Fibroblast of skin of right quadriceps (primary cell): ENCODE measurements around the gene RFT1.

Source experiments
- DNase-seq: peaks from one replicate; pipeline ENCODE4 v3.0.0-alpha.2; 2013

Gene RFT1, protein sequence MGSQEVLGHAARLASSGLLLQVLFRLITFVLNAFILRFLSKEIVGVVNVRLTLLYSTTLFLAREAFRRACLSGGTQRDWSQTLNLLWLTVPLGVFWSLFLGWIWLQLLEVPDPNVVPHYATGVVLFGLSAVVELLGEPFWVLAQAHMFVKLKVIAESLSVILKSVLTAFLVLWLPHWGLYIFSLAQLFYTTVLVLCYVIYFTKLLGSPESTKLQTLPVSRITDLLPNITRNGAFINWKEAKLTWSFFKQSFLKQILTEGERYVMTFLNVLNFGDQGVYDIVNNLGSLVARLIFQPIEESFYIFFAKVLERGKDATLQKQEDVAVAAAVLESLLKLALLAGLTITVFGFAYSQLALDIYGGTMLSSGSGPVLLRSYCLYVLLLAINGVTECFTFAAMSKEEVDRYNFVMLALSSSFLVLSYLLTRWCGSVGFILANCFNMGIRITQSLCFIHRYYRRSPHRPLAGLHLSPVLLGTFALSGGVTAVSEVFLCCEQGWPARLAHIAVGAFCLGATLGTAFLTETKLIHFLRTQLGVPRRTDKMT

GRCh38 chr3:53130179-53131061 lies at the start of gene RFT1:
TSS of gene RFT1 (minus strand) at chr3:53130435. CDS start at chr3:53130400, 35 bp downstream.
- DNase-seq = peak; percentile 96

- no peak for DNase-seq
These were observed 49.3 kb upstream of the RFT1 start for GRCh38 chr3:53179580-53179979.

GRCh38 chr3:53178246-53178645 lies 48.0 kb upstream of the RFT1 start:
- DNase-seq = no peak

- DNase-seq = no peak
These were observed 45.6 kb upstream of the RFT1 start for GRCh38 chr3:53175613-53176540.

DNA sequence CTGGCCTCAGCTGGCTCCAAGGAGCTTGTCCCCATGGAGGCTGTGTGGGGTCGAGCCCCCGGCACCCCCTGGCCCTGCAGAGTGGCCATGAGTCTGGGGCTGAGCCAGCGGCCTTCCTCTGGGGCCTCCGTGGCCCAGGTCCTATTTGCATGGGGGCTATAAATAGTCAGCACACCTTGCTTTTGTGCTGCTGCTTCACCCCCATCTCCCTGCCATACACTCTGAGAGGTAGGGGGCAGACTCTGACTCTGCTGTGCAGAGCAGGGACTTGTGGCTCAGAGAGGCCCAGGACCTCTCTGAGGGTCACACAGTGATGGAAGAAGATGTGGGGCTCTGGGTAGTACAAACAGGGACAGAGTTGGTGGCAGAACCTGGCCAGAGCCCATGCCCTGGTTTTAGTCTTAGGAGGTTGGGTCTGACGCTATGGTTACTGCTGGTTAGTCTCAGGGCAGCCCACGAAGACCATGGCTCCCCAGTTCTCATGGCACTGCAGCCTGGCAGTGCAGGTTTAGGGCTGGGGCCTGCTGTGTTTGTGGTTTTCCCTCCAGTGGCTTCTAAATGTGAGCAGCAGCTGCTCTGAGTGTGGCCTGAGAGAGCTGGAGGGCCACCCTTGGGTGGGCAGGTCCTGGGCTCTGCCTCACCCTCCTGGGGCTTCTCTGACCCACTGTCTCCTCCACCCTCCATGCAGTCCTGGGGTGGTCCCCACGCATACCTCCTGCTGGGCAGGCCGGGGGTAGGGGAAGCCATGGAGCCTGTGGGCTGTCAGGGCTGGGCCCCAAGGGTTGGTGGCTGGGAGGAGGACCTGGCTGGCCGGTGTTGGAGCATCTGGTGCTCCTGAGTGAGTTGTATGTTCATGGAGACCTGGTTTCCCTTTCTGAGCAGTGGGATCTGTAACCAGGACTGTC lies 44.4 kb upstream of the RFT1 start:
- no peak for DNase-seq

DNA sequence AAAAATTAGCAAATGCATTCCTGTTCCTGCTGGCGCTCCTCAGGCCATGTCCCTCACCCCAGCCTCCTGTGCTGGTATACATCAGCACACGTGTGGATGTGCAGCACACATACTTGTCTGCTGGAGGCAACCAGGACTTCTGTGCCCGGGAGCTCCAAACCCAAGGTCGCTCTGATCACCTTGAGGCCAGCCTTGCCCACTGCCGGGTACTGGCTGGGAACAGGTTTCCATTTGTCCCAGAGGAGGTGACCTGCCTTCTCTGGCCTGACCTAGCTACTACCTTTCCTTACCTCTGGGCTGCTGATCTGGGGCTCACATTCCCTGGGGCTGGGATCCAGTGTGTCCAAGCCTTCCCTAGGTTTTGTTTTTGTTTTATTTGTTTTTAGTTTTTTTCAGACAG lies 42.9 kb upstream of the RFT1 start:
- no peak for DNase-seq

- DNase-seq = no peak
These were observed 41.7 kb upstream of the RFT1 start for GRCh38 chr3:53171827-53172505.

- no peak for DNase-seq
These were observed 40.8 kb upstream of the RFT1 start for GRCh38 chr3:53171064-53171418.

DNA sequence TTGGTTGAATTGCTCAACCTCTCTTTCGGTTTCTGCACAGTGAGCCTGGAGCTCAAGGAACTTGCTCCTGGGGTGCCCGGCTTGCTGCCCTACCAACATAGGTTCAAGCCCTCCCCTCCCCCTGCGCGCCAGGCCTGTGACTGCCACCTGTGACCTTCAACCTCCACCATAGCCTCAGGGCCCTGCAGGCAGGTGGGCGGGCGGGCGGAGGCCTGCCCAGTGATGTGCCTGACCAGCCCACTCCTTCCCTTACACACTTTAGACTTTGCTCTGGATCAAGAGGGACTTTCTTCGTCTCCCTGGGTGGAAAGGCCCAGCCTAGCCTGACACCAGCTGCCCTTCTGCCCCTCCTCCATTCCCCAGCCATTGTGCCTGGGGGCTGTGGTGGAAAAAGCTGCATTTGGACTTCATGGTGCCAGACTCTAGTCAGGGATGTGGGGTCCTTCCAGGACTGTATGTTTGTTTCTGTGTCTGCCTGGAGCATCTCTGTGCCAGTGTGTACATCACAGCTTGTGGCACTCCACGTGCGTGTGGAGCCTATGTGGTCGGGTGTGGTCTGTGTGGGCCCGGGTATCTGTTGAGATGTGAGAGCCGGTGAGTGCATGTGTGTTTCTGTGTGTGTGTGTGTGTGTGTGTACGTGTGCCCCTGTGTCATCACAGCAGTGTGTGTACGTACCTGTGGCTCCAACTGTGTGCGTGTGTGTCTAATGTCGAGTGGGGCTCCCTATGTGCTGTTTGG lies 40.3 kb upstream of the RFT1 start:
- DNase-seq = no peak

DNA sequence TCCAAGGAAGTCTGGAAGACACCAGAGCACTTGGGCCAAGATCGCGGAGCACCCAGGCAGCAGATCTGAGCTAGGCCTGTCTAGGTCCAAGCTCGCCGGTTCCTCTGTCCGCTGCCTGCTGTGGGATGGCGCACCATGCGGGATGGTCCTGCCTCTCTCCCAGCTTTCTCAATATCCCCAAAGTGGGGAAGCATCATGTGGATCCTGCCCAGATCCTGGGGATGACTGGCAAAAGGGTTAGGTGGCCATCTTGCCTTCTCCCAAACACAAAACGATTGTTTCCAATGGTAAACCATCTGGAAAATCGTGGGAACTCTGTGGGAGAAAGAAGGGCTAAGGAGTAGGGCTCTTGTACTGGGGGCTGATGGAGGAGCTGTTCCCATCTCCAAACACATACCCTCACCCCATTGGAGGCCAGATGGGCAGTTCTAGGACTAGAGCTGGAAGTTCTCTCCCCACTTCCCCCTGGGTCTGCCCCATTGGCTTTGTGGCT lies 39.6 kb upstream of the RFT1 start:
- no peak for DNase-seq

DNA sequence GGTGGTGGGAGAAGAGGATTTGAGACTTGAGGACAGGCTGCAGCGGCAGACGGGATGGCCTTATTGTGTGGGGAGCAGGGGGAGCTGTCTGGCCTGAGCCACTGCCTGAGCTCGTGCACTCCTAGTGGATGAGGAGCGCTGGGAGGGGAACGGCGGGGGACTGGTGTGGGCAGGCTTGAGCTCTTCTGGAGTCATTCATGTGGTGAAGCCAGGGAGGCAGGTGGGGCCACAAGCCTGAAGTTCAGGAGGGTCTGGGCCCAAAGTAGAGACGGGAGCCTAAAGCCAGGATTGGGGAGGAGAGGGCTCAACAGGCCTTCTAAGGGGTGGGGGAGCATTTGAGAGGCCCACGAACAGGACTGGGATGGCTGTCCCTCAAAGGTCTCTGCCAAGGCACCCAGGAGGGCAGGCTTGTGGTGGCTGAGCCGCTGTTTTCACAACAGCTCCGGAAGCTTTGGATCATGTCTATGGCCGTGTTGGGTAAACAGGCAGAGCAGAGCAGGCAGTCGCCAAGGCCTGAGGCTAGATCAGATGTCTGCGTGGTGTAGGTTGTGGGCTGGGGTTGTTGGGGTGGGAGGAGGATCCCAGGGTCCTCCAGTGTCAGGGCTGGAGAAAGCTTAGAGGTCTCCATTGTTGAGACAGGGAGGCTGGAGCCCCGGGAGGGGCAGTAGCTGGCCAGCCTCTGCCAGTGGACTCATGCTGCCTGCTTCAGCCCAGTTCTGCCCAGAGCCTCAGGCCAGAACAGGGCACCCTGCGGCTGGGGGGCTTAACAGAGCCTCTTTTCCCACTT lies 39.0 kb upstream of the RFT1 start:
- no peak for DNase-seq

- DNase-seq = no peak
These were observed 38.1 kb upstream of the RFT1 start for GRCh38 chr3:53168175-53168923.

GRCh38 chr3:53167418-53168174 lies 37.4 kb upstream of the RFT1 start:
- DNase-seq = no peak

- DNase-seq = peak; percentile 12
These were observed 36.6 kb upstream of the RFT1 start for GRCh38 chr3:53166781-53167291.

DNA sequence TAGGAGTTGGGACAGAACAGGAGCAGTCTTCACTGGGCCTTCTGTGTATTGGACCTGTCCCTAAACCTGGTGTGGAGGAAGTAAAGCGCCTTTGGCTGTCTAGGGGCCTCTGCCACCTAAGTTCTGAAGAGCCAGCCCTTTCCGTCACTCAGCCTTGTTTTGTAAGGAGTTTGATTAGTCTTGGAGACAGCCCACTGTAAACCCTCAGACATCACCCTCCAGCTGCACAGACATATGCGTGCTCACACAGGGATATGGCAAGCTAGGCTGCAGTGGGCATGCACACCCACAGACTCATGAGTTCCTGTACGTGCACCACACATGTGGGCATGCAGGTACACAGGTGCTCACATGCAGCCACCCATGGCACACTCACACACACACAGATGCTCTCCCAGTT lies 36.0 kb upstream of the RFT1 start:
- DNase-seq = no peak

GRCh38 chr3:53164911-53165310 lies 34.7 kb upstream of the RFT1 start:
- DNase-seq = no peak
